ENCODE measurements around the gene MARCKS. TPM values are rescaled to one million over a fixed set of nuclear protein-coding genes. Genes with fewer than 3 reads are reported as not detected.

Gene MARCKS
- total RNA-seq, 2 experiments from 2014 or later: 0.47 to 0.83 TPM

GRCh38 chr6:113871975-113872374 is 14.8 kb downstream of the MARCKS start:
- ChIA-PET CTCF (interaction anchor here (1.8 kb wide), 1 partner anchor 13 kb away, joined by 6 read pairs; no protein-coding TSS in a partner anchor), POLR2A (no interaction called here)
- no peak overlapping the region for H3K4me3 Mint-ChIP-seq
- peaks cover 7% of the 10 kb centered on the region for H3K4me1 Mint-ChIP-seq (ENCODE audit: low read depth)
- intact Hi-C loops (cut with micrococcal nuclease): no loop called here
- H3K27me3 Mint-ChIP-seq: peaks cover 32% of the 10 kb centered on the region
- DNase-seq: no peak
- no peak overlapping the region for H3K27ac Mint-ChIP-seq
- TF ChIP-seq CTCF (IDR thresholded peaks at IDR 0.05): no peak
- H3K9me3 Mint-ChIP-seq: no peaks in the 10 kb centered on the region
- ATAC-seq: no peak
- H3K36me3 Mint-ChIP-seq (ENCODE audit: low read depth): no peaks in the 10 kb centered on the region

- H3K4me1 Mint-ChIP-seq (ENCODE audit: low read depth): peaks cover 7% of the 10 kb centered on the region
- TF ChIP-seq CTCF (IDR thresholded peaks at IDR 0.05): no peak
- CTCF ChIA-PET: interaction anchor here (1.8 kb wide), 1 partner anchor 14 kb away, joined by 6 read pairs; no protein-coding TSS in a partner anchor
- H3K36me3 Mint-ChIP-seq (ENCODE audit: low read depth): no peaks in the 10 kb centered on the region
- no peak overlapping the region for H3K4me3 Mint-ChIP-seq
- peaks cover 32% of the 10 kb centered on the region for H3K27me3 Mint-ChIP-seq
- H3K9me3 Mint-ChIP-seq: no peaks in the 10 kb centered on the region
- H3K27ac Mint-ChIP-seq: no peak overlapping the region
- peak; percentile 37 for ATAC-seq
- peak; percentile 34 for DNase-seq
- intact Hi-C loops (cut with micrococcal nuclease): no loop called here
- POLR2A ChIA-PET: no interaction called here
Observed at GRCh38 chr6:113873043-113873667, 16.0 kb downstream of the MARCKS start.

- no peak overlapping the region for H3K27ac Mint-ChIP-seq
- no peak overlapping the region for H3K4me3 Mint-ChIP-seq
- ATAC-seq (no peak), DNase-seq (no peak)
- TF ChIP-seq CTCF (IDR thresholded peaks at IDR 0.05): no peak
- intact Hi-C loops (cut with micrococcal nuclease): no loop called here
- CTCF ChIA-PET: interaction anchor here (1.3 kb wide), 1 partner anchor 17 kb away, joined by 8 read pairs; no protein-coding TSS in a partner anchor
- peaks cover 28% of the 10 kb centered on the region for H3K27me3 Mint-ChIP-seq
- POLR2A ChIA-PET: no interaction called here
- peaks cover 7% of the 10 kb centered on the region for H3K4me1 Mint-ChIP-seq (ENCODE audit: low read depth)
- H3K9me3 Mint-ChIP-seq: no peaks in the 10 kb centered on the region
- H3K36me3 Mint-ChIP-seq (ENCODE audit: low read depth): no peaks in the 10 kb centered on the region
Observed at GRCh38 chr6:113875470-113875869, 18.3 kb downstream of the MARCKS start.

GRCh38 chr6:113876695-113877094 is 19.6 kb downstream of the MARCKS start:
- peaks cover 32% of the 10 kb centered on the region for H3K27me3 Mint-ChIP-seq
- intact Hi-C loops (cut with micrococcal nuclease): no loop called here
- CTCF ChIA-PET: no interaction called here

More at GRCh38 chr6:113876695-113877094, 19.6 kb downstream of the MARCKS start:
- no peaks in the 10 kb centered on the region for H3K36me3 Mint-ChIP-seq (ENCODE audit: low read depth)
- no peak for DNase-seq
- POLR2A ChIA-PET: no interaction called here
- no peak for ATAC-seq
- peaks cover 7% of the 10 kb centered on the region for H3K4me1 Mint-ChIP-seq (ENCODE audit: low read depth)
- no peak overlapping the region for H3K4me3 Mint-ChIP-seq
- no peak overlapping the region for H3K27ac Mint-ChIP-seq
- H3K9me3 Mint-ChIP-seq: no peaks in the 10 kb centered on the region
- no peak for TF ChIP-seq CTCF (IDR thresholded peaks at IDR 0.05)

Measured in activated CD8-positive, alpha-beta T cell treated with anti-CD3 and anti-CD28 coated beads for 36 hours (primary cell).